ENCODE measurements around the gene KAZN.

The KAZN gene

DNA sequence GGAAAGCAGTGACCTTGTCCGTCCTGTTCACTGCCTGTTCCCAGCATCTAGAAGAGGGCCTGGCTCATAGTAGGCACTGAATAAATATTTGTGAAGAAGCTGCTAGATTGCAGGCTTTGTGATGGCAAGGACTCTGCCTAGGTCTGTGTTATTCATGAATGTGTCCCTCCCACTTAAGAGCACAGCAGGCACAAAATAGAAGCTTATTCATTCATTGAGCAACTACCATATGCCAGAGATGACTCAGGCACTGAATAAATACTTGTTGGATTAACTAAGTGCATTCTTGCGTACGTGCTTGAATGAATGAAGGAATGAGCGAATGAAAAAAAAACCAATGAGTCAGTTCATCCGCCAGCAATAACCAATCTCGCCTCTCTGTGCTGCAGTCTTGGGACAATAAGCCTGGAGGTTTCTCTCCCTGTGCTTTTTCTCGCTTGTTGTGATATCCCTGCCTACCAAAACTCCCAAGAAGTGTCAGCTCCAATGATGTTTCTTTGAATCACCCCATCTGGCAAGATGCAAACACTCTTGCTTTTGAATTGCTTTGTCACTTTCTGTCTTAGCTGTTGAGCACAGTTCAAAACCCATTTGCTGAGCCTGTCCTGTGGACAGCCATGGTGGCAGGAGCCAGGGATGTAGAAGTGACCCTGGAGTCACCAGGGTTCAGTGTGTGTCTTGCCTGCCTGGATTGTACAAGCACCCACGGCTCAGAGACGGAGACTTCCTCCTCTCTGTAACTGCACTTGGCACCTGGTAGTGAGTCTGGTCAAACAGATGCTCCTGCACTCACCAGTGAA is 143.9 kb downstream of the KAZN start:
- peak; percentile 83 for DNase-seq (ENCODE audit: low spot score)

DNA sequence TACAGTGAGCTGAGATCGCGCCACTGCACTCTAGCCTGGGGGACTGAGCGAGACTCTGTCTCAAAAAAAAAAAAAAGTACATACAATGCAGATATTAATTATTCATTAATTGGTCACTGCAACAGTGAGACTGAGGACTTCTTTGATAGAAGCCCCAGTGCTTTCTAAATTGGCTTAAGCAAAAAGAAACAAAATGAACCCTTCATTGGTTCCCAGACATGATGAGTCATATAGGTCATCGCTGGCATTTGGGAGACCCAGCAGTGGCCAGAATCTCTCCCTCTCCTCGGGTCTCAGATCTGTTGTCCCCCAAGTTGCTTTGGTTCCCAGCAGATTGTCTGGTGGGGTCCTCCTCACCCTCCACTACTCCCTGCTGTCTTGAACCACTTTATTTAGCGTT is 144.9 kb downstream of the KAZN start:
- no peak for DNase-seq (ENCODE audit: low spot score)

- no peak for DNase-seq (ENCODE audit: low spot score)
Observed at GRCh38 chr1:14745001-14745720, 146.7 kb downstream of the KAZN start.

GRCh38 chr1:14745789-14746188 is 147.3 kb downstream of the KAZN start:
- DNase-seq (ENCODE audit: low spot score), result no peak

- no peak for DNase-seq (ENCODE audit: low spot score)
Observed at GRCh38 chr1:14746393-14746792, 147.9 kb downstream of the KAZN start.

GRCh38 chr1:14748151-14748550 is 149.7 kb downstream of the KAZN start:
- no peak for DNase-seq (ENCODE audit: low spot score)

DNA sequence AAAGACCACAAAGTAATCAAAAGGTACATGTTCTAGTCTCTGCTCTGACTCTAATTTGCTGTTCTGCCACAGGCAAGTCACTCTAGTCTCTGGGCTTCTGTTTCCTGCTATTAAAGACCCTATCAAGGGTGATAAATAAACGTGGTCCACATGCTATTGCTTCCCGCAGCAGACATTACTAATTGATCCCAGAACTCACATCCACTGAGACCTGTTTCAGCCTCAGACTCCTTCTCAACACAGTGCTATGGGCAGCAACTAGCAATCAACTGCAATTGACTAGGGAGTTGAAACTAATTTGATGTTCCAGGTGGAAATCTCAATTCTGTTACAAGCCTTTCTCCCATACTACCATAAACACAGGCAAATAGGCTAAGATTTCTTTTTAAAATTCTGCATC is 150.5 kb downstream of the KAZN start:
- DNase-seq (ENCODE audit: low spot score), result no peak

DNA sequence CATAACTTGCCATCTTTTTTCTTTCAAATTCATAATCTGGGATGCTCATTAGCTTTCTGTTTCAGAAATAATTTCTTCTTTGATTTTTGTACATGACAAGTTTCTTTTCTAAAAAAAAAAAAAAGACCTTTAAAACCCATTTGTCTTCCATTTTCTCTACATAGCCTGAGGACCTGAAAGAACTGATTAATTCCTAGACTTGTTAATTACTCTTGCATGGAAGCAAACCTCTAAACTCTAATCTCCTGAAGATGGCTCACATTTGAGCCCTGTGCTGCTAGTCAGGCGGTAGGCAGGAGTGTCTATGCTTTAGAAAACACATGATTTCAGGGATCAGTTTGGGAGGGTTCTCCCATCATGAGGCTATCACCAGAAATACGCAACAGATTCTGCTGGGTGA is 152.0 kb downstream of the KAZN start:
- DNase-seq (ENCODE audit: low spot score), result no peak

DNA sequence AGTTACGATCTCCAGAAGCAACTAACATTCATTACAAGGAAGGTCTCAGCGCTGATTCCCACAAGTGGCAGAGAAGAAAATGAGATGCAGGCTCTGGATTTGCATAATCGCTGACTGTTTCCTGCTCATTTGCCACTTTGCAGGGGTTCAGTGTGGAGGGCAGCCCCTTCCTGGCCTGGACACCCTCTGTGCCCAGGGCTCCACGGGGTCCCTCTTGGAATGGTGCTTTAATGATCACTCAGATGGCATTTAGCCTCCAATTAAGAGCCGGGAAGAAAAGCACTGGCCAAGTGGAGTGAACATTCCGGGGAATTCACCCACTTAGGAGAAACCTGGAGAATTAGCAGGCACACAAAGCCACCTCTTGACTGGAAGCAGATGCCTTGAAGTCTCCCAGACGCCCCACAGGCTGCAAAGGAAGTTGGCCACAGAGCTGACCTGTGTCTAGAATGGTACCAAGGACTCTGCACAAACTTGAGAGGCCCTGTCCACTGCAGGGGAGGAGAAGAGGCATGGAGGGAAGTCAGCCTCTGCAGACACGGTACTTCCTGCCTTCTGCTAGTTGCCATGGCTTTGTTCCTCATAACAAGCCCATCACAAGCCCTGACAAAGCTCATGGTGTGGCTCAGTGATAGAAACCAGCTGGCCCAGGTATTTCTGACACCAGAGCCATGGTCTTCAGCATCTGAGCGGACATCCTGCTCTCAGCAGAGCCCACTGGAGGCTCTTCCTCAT is 157.2 kb downstream of the KAZN start:
- no peak for DNase-seq (ENCODE audit: low spot score)

GRCh38 chr1:14756589-14757285 is 158.3 kb downstream of the KAZN start:
- no peak for DNase-seq (ENCODE audit: low spot score)

GRCh38 chr1:14757286-14757625 is 158.8 kb downstream of the KAZN start:
- DNase-seq (ENCODE audit: low spot score), result no peak

DNA sequence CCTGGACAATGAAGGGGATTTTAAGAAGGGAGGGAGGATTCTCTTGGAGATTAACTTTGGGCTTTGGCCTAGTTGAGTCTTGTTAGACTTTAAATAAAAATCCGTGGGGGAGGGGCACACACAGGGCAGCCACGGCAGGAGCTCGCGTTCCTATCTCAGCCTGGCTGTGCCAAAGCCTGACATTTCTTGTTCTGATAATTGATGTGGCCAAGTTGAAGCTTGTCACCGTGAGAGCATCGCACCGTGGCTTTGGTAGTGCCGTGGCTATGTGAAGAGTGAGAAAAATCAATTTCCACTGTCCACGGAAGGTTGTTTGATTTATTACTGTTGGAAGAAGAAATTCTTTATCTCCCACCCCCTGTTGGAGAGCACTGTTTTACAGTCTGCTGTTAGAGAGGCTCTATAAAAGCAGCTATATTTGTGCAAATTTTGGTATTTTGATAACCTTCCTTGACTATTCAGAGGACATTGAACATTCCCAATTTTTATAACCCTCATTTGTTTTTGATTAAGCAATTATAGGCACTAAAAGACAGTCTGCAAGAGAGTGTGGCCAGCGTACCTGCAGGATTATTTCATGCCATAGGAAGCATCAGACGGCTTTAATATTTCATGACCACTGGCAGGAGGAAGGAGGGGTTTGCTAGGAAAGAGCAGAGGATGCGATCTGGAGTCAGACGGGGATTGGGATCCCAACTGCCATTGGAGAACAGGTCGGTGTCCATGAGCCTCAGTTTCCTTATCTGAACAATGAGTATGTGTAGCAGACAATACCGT is 160.7 kb downstream of the KAZN start:
- DNase-seq (ENCODE audit: low spot score), result no peak

DNA sequence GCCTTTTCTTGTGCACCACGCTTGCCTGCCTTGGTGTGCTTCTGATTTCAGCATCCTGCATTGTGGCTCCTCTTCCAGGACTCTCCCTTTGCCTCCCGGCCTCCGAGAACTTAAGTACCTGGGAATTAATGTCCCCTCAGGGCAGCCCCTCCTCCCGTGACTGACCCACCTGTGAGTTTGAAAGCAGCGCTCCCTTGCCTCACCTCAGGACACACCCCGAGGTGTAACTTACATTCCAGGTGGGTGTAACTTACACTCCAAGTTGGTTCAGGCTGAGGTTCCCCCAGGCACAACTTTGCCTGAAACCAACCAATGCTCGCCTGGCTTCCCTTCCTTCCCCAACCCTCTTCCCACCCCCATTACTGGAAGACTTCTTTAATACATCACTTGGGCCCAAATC is 161.4 kb downstream of the KAZN start:
- DNase-seq (ENCODE audit: low spot score), result no peak

- DNase-seq (ENCODE audit: low spot score), result no peak
Observed at GRCh38 chr1:14760780-14761179, 162.3 kb downstream of the KAZN start.

- DNase-seq (ENCODE audit: low spot score), result no peak
Observed at GRCh38 chr1:14761291-14762153, 163.0 kb downstream of the KAZN start.

GRCh38 chr1:14763977-14764376 is 165.5 kb downstream of the KAZN start:
- no peak for DNase-seq (ENCODE audit: low spot score)

GRCh38 chr1:14765773-14766172 is 167.3 kb downstream of the KAZN start:
- no peak for DNase-seq (ENCODE audit: low spot score)

GRCh38 chr1:14767075-14767474 is 168.6 kb downstream of the KAZN start:
- DNase-seq (ENCODE audit: low spot score), result no peak

GRCh38 chr1:14768582-14769304 is 170.3 kb downstream of the KAZN start:
- DNase-seq (ENCODE audit: low spot score), result no peak
